Trophoblast cell (in vitro differentiated cells and primary cell): ENCODE measurements around the gene CCZ1B. TPM values are rescaled to one million over a fixed set of nuclear protein-coding genes. Genes with fewer than 3 reads are reported as not detected.
"Not testable (repeated sequence)": the region's sequence is repeated elsewhere in the genome, so short reads cannot be mapped to it uniquely, and the experiment has no call there.

Experiments
- DNase-seq, 2 donors: peaks; one replicate each; pipeline ENCODE4 v3.0.0-alpha.2; 2016
- H2AFZ ChIP-seq: 2 replicates; pipeline ENCODE4 v1.6.1; 2013; ENCODE audit warnings: low read length, moderate library complexity, mild to moderate bottlenecking; ENCODE audit not compliant: insufficient read depth, poor library complexity
- H2AK5ac ChIP-seq: 2 replicates; pipeline ENCODE4 v1.6.1; 2013; ENCODE audit warnings: mild to moderate bottlenecking, low read length
- H2BK120ac ChIP-seq: 2 replicates; pipeline ENCODE4 v1.6.1; 2013; ENCODE audit warnings: low read length, mild to moderate bottlenecking, moderate library complexity; ENCODE audit not compliant: insufficient read depth, poor library complexity
- H2BK12ac ChIP-seq: 2 replicates; pipeline ENCODE4 v1.6.1; 2013; ENCODE audit warnings: mild to moderate bottlenecking, low read length, moderate library complexity
- H2BK5ac ChIP-seq: 2 replicates; pipeline ENCODE4 v1.6.1; 2013; ENCODE audit warnings: low read length, low read depth, moderate library complexity, mild to moderate bottlenecking; ENCODE audit not compliant: poor library complexity
- H3K14ac ChIP-seq: 2 replicates; pipeline ENCODE4 v1.6.1; 2013; ENCODE audit warnings: mild to moderate bottlenecking, low read length
- H3K18ac ChIP-seq: 2 replicates; pipeline ENCODE4 v1.6.1; 2013; ENCODE audit warnings: mild to moderate bottlenecking, low read length
- H3K23ac ChIP-seq: 2 replicates; pipeline ENCODE4 v1.6.1; 2013; ENCODE audit warnings: low read length
- H3K27ac ChIP-seq: 2 replicates; pipeline ENCODE4 v1.5.1; 2013; ENCODE audit warnings: low read depth, mild to moderate bottlenecking, inconsistent platforms, low read length, moderate library complexity
- H3K27me3 ChIP-seq: 2 replicates; pipeline ENCODE4 v1.6.1; 2013; ENCODE audit warnings: inconsistent platforms, mild to moderate bottlenecking, low read length, moderate library complexity; ENCODE audit not compliant: insufficient read depth
- H3K36me3 ChIP-seq, 2 experiments: 1 replicate in 1 of 2; 2 replicates in 1 of 2; pipeline ENCODE4 v1.6.1; 2013; ENCODE audit warnings: low read length in 2 of 2, mild to moderate bottlenecking in 2 of 2, moderate library complexity in 1 of 2; ENCODE audit not compliant: insufficient read depth in 2 of 2, control insufficient read depth in 1 of 2
- H3K4ac ChIP-seq: 2 replicates; pipeline ENCODE4 v1.6.1; 2013; ENCODE audit warnings: low read depth, mild to moderate bottlenecking, low read length, moderate library complexity
- H3K4me1 ChIP-seq, 2 experiments: 1 replicate in 1 of 2; 2 replicates in 1 of 2; pipeline ENCODE4 v1.6.1; 2013; ENCODE audit warnings: low read length in 2 of 2, mild to moderate bottlenecking in 2 of 2, moderate library complexity in 1 of 2; ENCODE audit not compliant: insufficient read depth in 2 of 2, control insufficient read depth in 1 of 2
- H3K4me2 ChIP-seq: 2 replicates; pipeline ENCODE4 v1.6.1; 2013; ENCODE audit warnings: inconsistent platforms, mild to moderate bottlenecking, low read length, moderate library complexity
- H3K4me3 ChIP-seq: 2 replicates; pipeline ENCODE4 v1.5.1; 2013; ENCODE audit warnings: mild to moderate bottlenecking, low read depth, low read length, inconsistent platforms
- H3K79me1 ChIP-seq: one replicate; pipeline ENCODE4 v1.6.1; 2013; ENCODE audit warnings: low read length
- H3K79me2 ChIP-seq: 2 replicates; pipeline ENCODE4 v1.6.1; 2013; ENCODE audit warnings: low read length, mild to moderate bottlenecking; ENCODE audit not compliant: control insufficient read depth, insufficient read depth, poor library complexity
- H3K9ac ChIP-seq: 2 replicates; pipeline ENCODE4 v1.6.1; 2013; ENCODE audit warnings: mild to moderate bottlenecking, low read length
- H3K9me3 ChIP-seq: 2 replicates; pipeline ENCODE4 v1.6.1; 2013; ENCODE audit warnings: low read depth, mild to moderate bottlenecking, control low read depth, inconsistent platforms, low read length; ENCODE audit not compliant: insufficient read depth
- H4K12ac ChIP-seq: 2 replicates; pipeline ENCODE4 v1.6.1; 2013; ENCODE audit warnings: low read depth, mild to moderate bottlenecking, low read length, moderate library complexity
- H4K8ac ChIP-seq: 2 replicates; pipeline ENCODE4 v1.6.1; 2013; ENCODE audit warnings: low read depth, mild to moderate bottlenecking, low read length, moderate library complexity
- H4K91ac ChIP-seq: one replicate; pipeline ENCODE4 v1.6.1; 2013; ENCODE audit warnings: low read depth, mild to moderate bottlenecking, low read length, moderate library complexity
- WGBS: extraction: QIAGEN DNeasy Blood & Tissue Kit; methylation state at CpG from one replicate; pipeline ENCODE4 v1.1.7; 2013; ENCODE audit warnings: missing lambda C conversion rate; ENCODE audit not compliant: insufficient read length, insufficient coverage; ENCODE audit errors: extremely low coverage; 5-methylcytosine and 5-hydroxymethylcytosine counted together
- polyA plus RNA-seq: library from polyadenylated mRNA; stranded (reverse); fragments of 200-250 nt; gene quantifications from 2 replicates; pipeline ENCODE4 v1.2.3, GENCODE V29; 2013

The CCZ1B gene
- 11.3 and 11.9 TPM in 2 replicates for polyA plus RNA-seq

DNA sequence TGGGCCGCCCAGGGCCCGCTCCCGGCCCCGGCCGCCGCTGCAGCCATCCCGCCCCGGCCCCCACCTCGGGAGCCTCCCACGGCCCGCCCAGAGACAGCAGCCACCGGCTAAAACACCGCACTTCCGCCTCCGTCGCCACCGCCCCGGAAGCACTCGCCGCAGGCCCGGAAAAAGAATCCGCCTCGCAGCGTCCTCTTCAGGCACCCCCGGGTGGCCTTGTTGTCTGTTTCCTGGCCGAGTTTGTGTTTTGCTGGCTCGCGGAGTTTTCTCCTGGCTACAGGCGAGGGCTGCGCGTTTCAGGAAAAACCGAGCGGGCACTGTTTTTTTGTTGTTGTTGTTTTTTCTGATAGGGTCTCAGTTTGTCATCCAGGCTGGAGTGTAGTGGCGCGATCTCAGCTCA lies at the start of gene CCZ1B:
TSS of gene CCZ1B (minus strand) at position 125 of the 400 bp plus-strand sequence. CDS start at position 47, 78 bp downstream.
- WGBS, result no CpG with 5 or more reads among the region's 35 CpGs
- not testable (repeated sequence) for H3K79me2 ChIP-seq, H3K4me1 ChIP-seq

DNA sequence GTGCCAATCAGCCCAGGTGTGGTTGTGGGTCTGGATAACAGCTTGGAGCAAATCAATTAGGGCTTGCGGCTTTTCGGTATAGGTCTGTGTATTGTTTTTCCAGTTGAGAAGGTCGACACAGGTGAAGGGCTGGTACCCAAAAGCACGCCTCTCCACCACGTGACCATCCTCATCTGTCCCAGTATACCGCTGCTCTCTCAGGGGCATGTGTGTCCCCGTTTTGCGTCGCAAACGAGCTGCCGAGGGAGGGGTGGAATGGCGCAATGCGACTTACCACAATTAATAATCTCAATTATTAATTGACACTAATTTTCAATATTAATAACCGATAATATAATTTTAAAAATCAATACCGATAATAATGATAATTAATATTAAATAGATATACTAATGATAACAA lies 48.9 kb upstream of the CCZ1B start:
- not testable (repeated sequence) for H3K14ac ChIP-seq, H3K27ac ChIP-seq, DNase-seq, H3K79me2 ChIP-seq, H2BK5ac ChIP-seq, H2BK12ac ChIP-seq, H3K4ac ChIP-seq, H2BK120ac ChIP-seq, H4K12ac ChIP-seq, H3K79me1 ChIP-seq, H3K4me2 ChIP-seq, H2AK5ac ChIP-seq, H4K8ac ChIP-seq, H3K23ac ChIP-seq, H3K9me3 ChIP-seq, H3K18ac ChIP-seq, H3K4me3 ChIP-seq, H4K91ac ChIP-seq, H2AFZ ChIP-seq, H3K27me3 ChIP-seq, H3K36me3 ChIP-seq, H3K9ac ChIP-seq
- no CpG with 5 or more reads among the region's 15 CpGs for WGBS
- peaks cover 15 to 20% of the 10 kb centered on the region in 2 experiments for H3K4me1 ChIP-seq

More for the DNA sequence above, at the start of gene CCZ1B:
- Histone ChIP-seq H3K4me3 (peak within 1 kb of the TSS; percentile 68), H2AFZ (peak within 1 kb of the TSS; percentile 78), H3K4ac (peak within 1 kb of the TSS; percentile 69), H4K8ac (peak within 1 kb of the TSS; percentile 84), H3K27ac (peak within 1 kb of the TSS; percentile 34), H4K91ac (peak within 1 kb of the TSS; percentile 61), H4K12ac (peak within 1 kb of the TSS; percentile 80), H3K4me2 (peak within 1 kb of the TSS; percentile 63)
- not testable (repeated sequence) for H3K18ac ChIP-seq, H3K79me1 ChIP-seq, H3K23ac ChIP-seq, H3K9ac ChIP-seq, H2BK12ac ChIP-seq, H3K27me3 ChIP-seq, H3K36me3 ChIP-seq, H2BK5ac ChIP-seq, H3K14ac ChIP-seq, H3K9me3 ChIP-seq, H2AK5ac ChIP-seq, H2BK120ac ChIP-seq
- peak; percentile 69 to 83 for DNase-seq

DNA sequence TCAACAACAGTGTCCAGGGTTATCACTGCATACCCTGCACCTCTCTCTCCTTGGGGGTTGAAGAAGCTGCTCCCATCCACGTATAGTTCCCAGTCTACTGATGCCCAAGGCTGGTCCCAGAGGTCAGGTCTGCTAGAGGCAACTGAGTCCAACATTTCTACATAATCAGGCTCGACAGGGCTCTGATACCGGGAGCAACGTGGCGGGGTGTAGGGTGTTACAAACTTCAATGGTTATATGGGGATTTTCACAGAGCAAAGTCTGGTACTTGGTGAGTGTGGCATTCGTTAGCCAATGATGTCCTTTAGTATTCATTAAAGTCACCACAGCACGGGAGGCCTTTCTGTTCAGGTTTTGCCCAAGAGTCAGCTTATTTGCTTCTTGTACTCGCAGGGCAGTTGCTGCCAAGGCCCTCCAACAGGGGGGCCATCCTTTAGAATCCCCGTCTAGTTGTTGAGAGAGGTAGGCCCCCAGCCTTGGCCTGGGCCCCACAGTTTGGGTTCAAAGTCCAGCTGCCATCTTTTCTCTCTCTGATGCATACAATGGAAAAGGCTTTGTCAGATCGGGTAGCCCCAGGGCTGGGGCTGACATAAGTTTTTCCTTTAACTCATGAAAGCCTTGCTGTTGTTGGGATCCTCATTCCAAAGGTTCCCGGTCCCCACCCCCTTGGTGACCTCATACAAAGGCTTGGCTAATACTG lies 46.3 kb upstream of the CCZ1B start:
- H2AFZ ChIP-seq, H3K4me3 ChIP-seq, H3K79me1 ChIP-seq, H2BK5ac ChIP-seq, H4K12ac ChIP-seq, H3K9ac ChIP-seq, DNase-seq, H3K79me2 ChIP-seq, H3K4me2 ChIP-seq, H3K23ac ChIP-seq, H3K14ac ChIP-seq, H3K9me3 ChIP-seq, H4K8ac ChIP-seq, H2BK12ac ChIP-seq, H3K27me3 ChIP-seq, H3K18ac ChIP-seq, H3K4ac ChIP-seq, H2BK120ac ChIP-seq, H3K36me3 ChIP-seq: not testable (repeated sequence)
- Histone ChIP-seq H3K27ac (peak overlapping the region; percentile 50), H2AK5ac (peak overlapping the region; percentile 41), H4K91ac (peak overlapping the region; percentile 52), H3K4me1 (peaks cover 15 to 20% of the 10 kb centered on the region in 2 experiments)
- no CpG with 5 or more reads among the region's 11 CpGs for WGBS

DNA sequence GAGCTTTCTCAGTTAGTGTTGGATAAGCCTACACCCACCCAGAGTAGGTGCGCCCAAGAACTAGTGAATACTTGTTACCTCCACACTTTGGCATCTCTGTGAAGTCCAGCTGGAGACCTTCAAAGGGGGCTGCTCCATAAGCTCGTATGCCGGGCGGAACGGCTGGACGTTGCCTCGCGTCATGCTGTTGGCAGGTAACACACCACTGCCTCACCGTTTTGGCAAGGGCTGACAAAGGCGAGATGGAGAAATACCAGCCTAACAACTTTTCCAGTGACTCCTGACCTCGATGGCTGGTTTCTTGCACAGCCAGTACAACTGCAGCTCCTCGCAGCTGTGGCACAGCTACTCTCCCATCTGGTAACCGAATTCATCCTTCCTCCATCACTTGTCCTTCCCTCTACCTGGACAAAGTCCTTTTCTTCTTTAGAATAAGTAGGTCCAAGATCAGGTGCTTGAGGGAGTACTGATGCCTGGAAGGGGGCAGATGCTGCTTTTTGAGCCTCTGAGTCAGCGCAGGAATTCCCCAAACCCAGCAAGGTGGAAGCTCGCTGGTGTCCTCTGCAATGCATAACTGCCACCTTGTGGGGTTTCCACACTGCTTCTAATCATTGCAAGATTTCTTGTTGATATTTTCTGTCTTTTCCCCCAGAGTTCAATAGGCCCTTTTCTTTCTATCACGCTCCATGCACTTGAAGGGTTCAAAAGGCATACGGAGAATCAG lies 45.5 kb upstream of the CCZ1B start:
- not testable (repeated sequence) for H3K79me2 ChIP-seq, H3K14ac ChIP-seq, H3K27me3 ChIP-seq, H2AK5ac ChIP-seq, H3K4me3 ChIP-seq, H4K8ac ChIP-seq, H3K36me3 ChIP-seq, H2BK120ac ChIP-seq, H2BK5ac ChIP-seq, H3K18ac ChIP-seq, H2BK12ac ChIP-seq, H4K91ac ChIP-seq, H4K12ac ChIP-seq, H3K9ac ChIP-seq, H3K79me1 ChIP-seq, H3K9me3 ChIP-seq, H3K23ac ChIP-seq, H2AFZ ChIP-seq, H3K4ac ChIP-seq
- no CpG with 5 or more reads among the region's 17 CpGs for WGBS
- Histone ChIP-seq H3K4me1 (peaks cover 15 to 20% of the 10 kb centered on the region in 2 experiments), H3K4me2 (peak overlapping the region; percentile 48), H3K27ac (peak overlapping the region; percentile 27)
- DNase-seq, result peak; percentile 89 to 91
